Mesenchymal stem cell (in vitro differentiated cells and primary cell): ENCODE data around the gene SCAF8.

ENCODE experiments used
- DNase-seq: peaks from one replicate; pipeline ENCODE4 v3.0.0-alpha.2; 2013
- H2AFZ ChIP-seq: one replicate; pipeline ENCODE4 v1.6.1; 2013; ENCODE audit warnings: low read depth, mild to moderate bottlenecking, control low read depth, inconsistent platforms, low read length, moderate library complexity
- H2AK5ac ChIP-seq: 2 replicates; pipeline ENCODE4 v1.6.1; 2013; ENCODE audit warnings: low read length, moderate library complexity, mild to moderate bottlenecking, inconsistent platforms; ENCODE audit not compliant: severe bottlenecking
- H2BK120ac ChIP-seq: one replicate; pipeline ENCODE4 v1.6.1; 2013; ENCODE audit warnings: low read depth, mild to moderate bottlenecking, inconsistent platforms, low read length, moderate library complexity
- H2BK12ac ChIP-seq, 2 experiments: one replicate each; pipeline ENCODE4 v1.6.1; 2013; ENCODE audit warnings: inconsistent platforms in 2 of 2, low read length in 2 of 2, mild to moderate bottlenecking in 2 of 2, moderate library complexity in 2 of 2, control low read depth in 1 of 2
- H2BK15ac ChIP-seq: one replicate; pipeline ENCODE4 v1.6.1; 2013; ENCODE audit warnings: mild to moderate bottlenecking, low read depth, inconsistent platforms; ENCODE audit not compliant: poor library complexity, severe bottlenecking
- H2BK5ac ChIP-seq: 2 replicates; pipeline ENCODE4 v1.6.1; 2013; ENCODE audit warnings: low read depth, mild to moderate bottlenecking, low read length, control low read depth, inconsistent platforms; ENCODE audit not compliant: poor library complexity, severe bottlenecking
- H3K14ac ChIP-seq, 2 experiments: one replicate each; pipeline ENCODE4 v1.6.1; 2013; ENCODE audit warnings: inconsistent platforms in 2 of 2, low read length in 2 of 2, control low read depth in 1 of 2, mild to moderate bottlenecking in 1 of 2, moderate library complexity in 1 of 2
- H3K18ac ChIP-seq, 2 experiments: one replicate each; pipeline ENCODE4 v1.6.1; 2013; ENCODE audit warnings: inconsistent platforms in 2 of 2, low read length in 2 of 2, control low read depth in 1 of 2, low read depth in 1 of 2, mild to moderate bottlenecking in 1 of 2
- H3K23ac ChIP-seq, 2 experiments: one replicate each; pipeline ENCODE4 v1.6.1; 2013; ENCODE audit warnings: inconsistent platforms in 2 of 2, low read length in 2 of 2, mild to moderate bottlenecking in 2 of 2, moderate library complexity in 2 of 2, control low read depth in 1 of 2
- H3K27ac ChIP-seq: 2 replicates; pipeline ENCODE4 v1.5.1; 2013; ENCODE audit warnings: mild to moderate bottlenecking, moderate library complexity, low read length, control low read depth, inconsistent platforms; ENCODE audit not compliant: poor library complexity, severe bottlenecking
- H3K27me3 ChIP-seq, 2 experiments: 2 replicates each; pipeline versions ENCODE4 v1.6.1 to v1.7.0; 2013; ENCODE audit warnings: low read length in 2 of 2, mild to moderate bottlenecking in 2 of 2, moderate library complexity in 2 of 2, control low read depth in 1 of 2, inconsistent platforms in 1 of 2; ENCODE audit not compliant: control insufficient read depth in 1 of 2, insufficient read depth in 1 of 2
- H3K36me3 ChIP-seq, 2 experiments: 2 replicates each; pipeline versions ENCODE4 v1.6.1 to v1.7.0; 2013; ENCODE audit warnings: low read length in 2 of 2, control low read depth in 1 of 2, inconsistent platforms in 1 of 2, low read depth in 1 of 2, mild to moderate bottlenecking in 1 of 2; ENCODE audit not compliant: insufficient read depth in 2 of 2, control insufficient read depth in 1 of 2
- H3K4ac ChIP-seq, 2 experiments: one replicate each; pipeline ENCODE4 v1.6.1; 2013; ENCODE audit warnings: inconsistent platforms in 2 of 2, low read length in 2 of 2, mild to moderate bottlenecking in 2 of 2, moderate library complexity in 2 of 2, control low read depth in 1 of 2, low read depth in 1 of 2
- H3K4me1 ChIP-seq: 2 replicates; pipeline ENCODE4 v1.6.1; 2013; ENCODE audit warnings: low read depth, low read length, control low read depth; ENCODE audit not compliant: control insufficient read depth, insufficient read depth
- H3K4me2 ChIP-seq: 2 replicates; pipeline ENCODE4 v1.6.1; 2013; ENCODE audit warnings: low read length, mild to moderate bottlenecking, inconsistent platforms; ENCODE audit not compliant: poor library complexity, severe bottlenecking
- H3K4me3 ChIP-seq, 2 experiments: 2 replicates each; pipeline versions ENCODE4 v1.5.1 to v1.7.0; 2013; ENCODE audit warnings: low read length in 2 of 2, mild to moderate bottlenecking in 2 of 2, control low read depth in 1 of 2, low read depth in 1 of 2; ENCODE audit not compliant: insufficient read depth in 1 of 2
- H3K79me1 ChIP-seq: replicated peaks from 2 replicates; pipeline ENCODE4 v1.6.1; 2013; ENCODE audit warnings: mild to moderate bottlenecking, control low read depth, low read length, inconsistent platforms; ENCODE audit not compliant: poor library complexity, severe bottlenecking
- H3K9ac ChIP-seq: 2 replicates; pipeline ENCODE4 v1.7.0; 2013; ENCODE audit warnings: mild to moderate bottlenecking, low read length, moderate library complexity
- H3K9me3 ChIP-seq: 2 replicates; pipeline ENCODE4 v1.7.0; 2013; ENCODE audit warnings: mild to moderate bottlenecking, low read length; ENCODE audit not compliant: control insufficient read depth
- H4K8ac ChIP-seq: one replicate; pipeline ENCODE4 v1.6.1; 2013; ENCODE audit warnings: inconsistent platforms, mild to moderate bottlenecking, low read length, moderate library complexity
- H4K91ac ChIP-seq: one replicate; pipeline ENCODE4 v1.6.1; 2013; ENCODE audit warnings: mild to moderate bottlenecking, low read length, inconsistent platforms
- WGBS: methylation state at CpG from one replicate; pipeline ENCODE4 v1.1.7; 2013; ENCODE audit warnings: mixed read lengths; 5-methylcytosine and 5-hydroxymethylcytosine counted together

SCAF8 gene

GRCh38 chr6:154868143-154868594 is 135.0 kb downstream of the SCAF8 start:
- Histone ChIP-seq H2AK5ac (no peak overlapping the region), H2BK15ac (no peak overlapping the region), H2BK12ac (no peak overlapping the region), H3K79me1 (peaks cover 24% of the 10 kb centered on the region), H2BK5ac (no peak overlapping the region), H3K27ac (no peak overlapping the region), H4K91ac (peak overlapping the region; percentile 50), H3K23ac (no peak overlapping the region), H4K8ac (no peak overlapping the region), H3K4ac (no peak overlapping the region), H2AFZ (no peak overlapping the region), H3K14ac (no peak overlapping the region), H2BK120ac (peak overlapping the region; percentile 19), H3K4me3 (no peak overlapping the region), H3K9ac (peak overlapping the region; percentile 19), H3K18ac (no peak overlapping the region), H3K27me3 (no peaks in the 10 kb centered on the region), H3K4me2 (no peak overlapping the region), H3K9me3 (no peaks in the 10 kb centered on the region), H3K4me1 (peaks cover 9% of the 10 kb centered on the region), H3K36me3 (peaks cover 0 to 3% of the 10 kb centered on the region in 2 experiments)
- WGBS: 61% methylated on average over 6 of the region's 6 CpGs
- peak; percentile 69 for DNase-seq

- H3K4me2 ChIP-seq: no peak overlapping the region
- H3K14ac ChIP-seq: no peak overlapping the region
- no peak overlapping the region for H2BK5ac ChIP-seq
- no peak overlapping the region for H3K9ac ChIP-seq
- H3K4me1 ChIP-seq: peaks cover 9% of the 10 kb centered on the region
- no peak overlapping the region for H2AK5ac ChIP-seq
- H4K91ac ChIP-seq: no peak overlapping the region
- no peak overlapping the region for H3K27ac ChIP-seq
- no peak overlapping the region for H3K4ac ChIP-seq
- H3K4me3 ChIP-seq: no peak overlapping the region
- H2AFZ ChIP-seq: no peak overlapping the region
- no peak overlapping the region for H2BK12ac ChIP-seq
- no peak for DNase-seq
- WGBS: 98% methylated on average over 7 of the region's 8 CpGs
- no peak overlapping the region for H2BK120ac ChIP-seq
- H3K18ac ChIP-seq: no peak overlapping the region
- H3K27me3 ChIP-seq: no peaks in the 10 kb centered on the region
- no peaks in the 10 kb centered on the region for H3K9me3 ChIP-seq
- no peak overlapping the region for H3K23ac ChIP-seq
- peaks cover 2 to 3% of the 10 kb centered on the region in 2 experiments for H3K36me3 ChIP-seq
- H3K79me1 ChIP-seq: peaks cover 31% of the 10 kb centered on the region
- H4K8ac ChIP-seq: no peak overlapping the region
- no peak overlapping the region for H2BK15ac ChIP-seq
Observed at GRCh38 chr6:154872542-154873114, 139.4 kb downstream of the SCAF8 start.

GRCh38 chr6:154873546-154873945 is 140.3 kb downstream of the SCAF8 start:
- Histone ChIP-seq H4K8ac (no peak overlapping the region), H3K9me3 (no peaks in the 10 kb centered on the region), H3K18ac (no peak overlapping the region), H2AK5ac (no peak overlapping the region), H3K27me3 (no peaks in the 10 kb centered on the region), H3K4me3 (no peak overlapping the region), H2AFZ (no peak overlapping the region), H3K4me2 (no peak overlapping the region), H3K23ac (no peak overlapping the region), H4K91ac (no peak overlapping the region), H2BK120ac (no peak overlapping the region), H2BK15ac (no peak overlapping the region), H3K14ac (no peak overlapping the region), H2BK12ac (no peak overlapping the region), H3K36me3 (peaks cover 2 to 3% of the 10 kb centered on the region in 2 experiments), H3K27ac (no peak overlapping the region), H3K79me1 (peaks cover 31% of the 10 kb centered on the region), H3K4me1 (peaks cover 9% of the 10 kb centered on the region), H2BK5ac (no peak overlapping the region), H3K4ac (no peak overlapping the region), H3K9ac (no peak overlapping the region)
- WGBS: 93% methylated on average over 4 of the region's 4 CpGs
- no peak for DNase-seq

GRCh38 chr6:154874773-154875592 is 141.8 kb downstream of the SCAF8 start:
- Histone ChIP-seq H3K14ac (no peak overlapping the region), H2BK12ac (no peak overlapping the region), H3K23ac (no peak overlapping the region), H3K4ac (no peak overlapping the region), H2BK5ac (no peak overlapping the region), H2BK120ac (no peak overlapping the region), H3K79me1 (peaks cover 26% of the 10 kb centered on the region), H4K8ac (peak overlapping the region; percentile 51), H3K4me2 (no peak overlapping the region), H3K9ac (no peak overlapping the region), H3K27ac (no peak overlapping the region), H2AK5ac (no peak overlapping the region), H2BK15ac (no peak overlapping the region), H2AFZ (no peak overlapping the region), H3K9me3 (no peaks in the 10 kb centered on the region), H4K91ac (no peak overlapping the region), H3K4me1 (peaks cover 9% of the 10 kb centered on the region), H3K36me3 (peaks cover 2 to 3% of the 10 kb centered on the region in 2 experiments), H3K27me3 (no peaks in the 10 kb centered on the region), H3K18ac (peak overlapping the region in 1 of 2 experiments; percentile 48), H3K4me3 (no peak overlapping the region)
- DNase-seq: no peak
- WGBS: 79% methylated on average over 10 of the region's 10 CpGs
